Medulla oblongata (tissue), 1 donor: Measurements from ENCODE around the gene BEX3.

Source experiments
- DNase-seq: peaks from one replicate; pipeline ENCODE4 v3.0.0-alpha.2; 2015; ENCODE audit errors: extremely low spot score

BEX3 gene

GRCh38 chrX:103423955-103424638, 47.8 kb downstream of the BEX3 start:
- DNase-seq = peak; percentile 14
